Measurements from ENCODE around the gene KRT79.

- TF ChIP-seq CTCF (IDR thresholded peaks at IDR 0.05) (no peak), SMC3 (IDR thresholded peaks at IDR 0.05; ENCODE audit: low read depth, low read length) (no peak), JUND (IDR thresholded peaks at IDR 0.05) (no peak), RCOR1 (IDR thresholded peaks at IDR 0.05; ENCODE audit: low read length) (no peak)
- TF ChIP-seq, protein P1, sequence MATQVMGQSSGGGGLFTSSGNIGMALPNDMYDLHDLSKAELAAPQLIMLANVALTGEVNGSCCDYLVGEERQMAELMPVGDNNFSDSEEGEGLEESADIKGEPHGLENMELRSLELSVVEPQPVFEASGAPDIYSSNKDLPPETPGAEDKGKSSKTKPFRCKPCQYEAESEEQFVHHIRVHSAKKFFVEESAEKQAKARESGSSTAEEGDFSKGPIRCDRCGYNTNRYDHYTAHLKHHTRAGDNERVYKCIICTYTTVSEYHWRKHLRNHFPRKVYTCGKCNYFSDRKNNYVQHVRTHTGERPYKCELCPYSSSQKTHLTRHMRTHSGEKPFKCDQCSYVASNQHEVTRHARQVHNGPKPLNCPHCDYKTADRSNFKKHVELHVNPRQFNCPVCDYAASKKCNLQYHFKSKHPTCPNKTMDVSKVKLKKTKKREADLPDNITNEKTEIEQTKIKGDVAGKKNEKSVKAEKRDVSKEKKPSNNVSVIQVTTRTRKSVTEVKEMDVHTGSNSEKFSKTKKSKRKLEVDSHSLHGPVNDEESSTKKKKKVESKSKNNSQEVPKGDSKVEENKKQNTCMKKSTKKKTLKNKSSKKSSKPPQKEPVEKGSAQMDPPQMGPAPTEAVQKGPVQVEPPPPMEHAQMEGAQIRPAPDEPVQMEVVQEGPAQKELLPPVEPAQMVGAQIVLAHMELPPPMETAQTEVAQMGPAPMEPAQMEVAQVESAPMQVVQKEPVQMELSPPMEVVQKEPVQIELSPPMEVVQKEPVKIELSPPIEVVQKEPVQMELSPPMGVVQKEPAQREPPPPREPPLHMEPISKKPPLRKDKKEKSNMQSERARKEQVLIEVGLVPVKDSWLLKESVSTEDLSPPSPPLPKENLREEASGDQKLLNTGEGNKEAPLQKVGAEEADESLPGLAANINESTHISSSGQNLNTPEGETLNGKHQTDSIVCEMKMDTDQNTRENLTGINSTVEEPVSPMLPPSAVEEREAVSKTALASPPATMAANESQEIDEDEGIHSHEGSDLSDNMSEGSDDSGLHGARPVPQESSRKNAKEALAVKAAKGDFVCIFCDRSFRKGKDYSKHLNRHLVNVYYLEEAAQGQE (IDR thresholded peaks at IDR 0.05; ENCODE audit: low read depth, low read length) = no peak
Observed at GRCh38 chr12:52857500-52857899, 23.4 kb upstream of the KRT79 start.

Data from SK-N-SH (cell line).